ENCODE data around the gene HRC.

The HRC gene

DNA sequence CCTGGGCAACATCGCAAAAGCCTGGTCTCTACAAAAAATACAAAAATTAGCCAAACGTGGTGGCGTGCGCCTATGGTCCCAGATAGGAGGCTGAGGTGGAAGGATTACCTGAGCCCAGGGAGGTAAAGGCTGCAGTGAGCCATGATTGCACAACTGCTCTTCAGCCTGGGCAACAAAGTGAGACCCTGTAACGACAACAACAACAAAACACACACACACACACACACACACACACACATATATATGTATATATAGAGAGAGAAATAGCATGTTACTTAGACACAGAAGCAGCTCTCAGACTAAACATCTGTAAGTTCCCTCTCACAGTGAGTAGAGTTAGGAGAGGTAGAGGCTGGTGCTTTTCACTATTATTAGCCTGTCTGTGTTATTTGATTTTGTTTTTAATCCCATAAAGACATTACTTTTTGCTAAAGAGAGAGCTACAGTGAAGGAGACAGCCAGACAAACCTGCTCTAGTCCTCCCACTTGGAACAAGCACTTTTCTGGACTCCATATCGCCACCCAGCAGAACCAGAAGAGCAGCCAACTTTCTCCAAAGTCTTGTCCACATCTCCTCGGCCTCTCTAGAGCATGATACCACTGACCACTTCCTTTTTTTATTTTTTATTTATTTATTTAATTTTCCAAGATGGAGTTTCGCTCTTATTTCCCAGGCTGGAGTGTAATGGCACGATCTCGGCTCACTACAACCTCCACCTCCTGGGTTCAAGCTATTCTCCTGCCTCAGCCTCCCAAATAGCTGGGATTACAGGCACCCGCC is 43.8 kb downstream of the HRC start:
- FAIRE-seq, result no peak

DNA sequence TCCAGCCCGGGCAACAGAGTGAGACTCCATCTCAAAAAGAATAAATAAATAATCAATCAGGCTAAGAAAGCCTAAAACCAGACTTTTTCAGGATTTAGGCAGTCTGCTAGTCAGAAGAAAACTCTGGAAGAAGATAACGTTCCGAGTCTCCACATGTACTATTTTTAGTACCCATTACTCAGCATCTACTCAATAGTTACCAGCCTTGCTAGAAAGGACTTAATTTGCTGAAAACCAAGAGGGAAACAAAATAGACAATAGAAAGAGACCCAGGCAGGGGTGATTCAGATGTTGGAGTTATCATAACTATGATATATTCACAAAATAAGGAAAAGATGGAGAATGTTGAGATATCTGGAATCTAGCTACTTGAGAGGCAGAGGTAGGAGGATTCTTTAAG is 44.6 kb downstream of the HRC start:
- no peak for FAIRE-seq

DNA sequence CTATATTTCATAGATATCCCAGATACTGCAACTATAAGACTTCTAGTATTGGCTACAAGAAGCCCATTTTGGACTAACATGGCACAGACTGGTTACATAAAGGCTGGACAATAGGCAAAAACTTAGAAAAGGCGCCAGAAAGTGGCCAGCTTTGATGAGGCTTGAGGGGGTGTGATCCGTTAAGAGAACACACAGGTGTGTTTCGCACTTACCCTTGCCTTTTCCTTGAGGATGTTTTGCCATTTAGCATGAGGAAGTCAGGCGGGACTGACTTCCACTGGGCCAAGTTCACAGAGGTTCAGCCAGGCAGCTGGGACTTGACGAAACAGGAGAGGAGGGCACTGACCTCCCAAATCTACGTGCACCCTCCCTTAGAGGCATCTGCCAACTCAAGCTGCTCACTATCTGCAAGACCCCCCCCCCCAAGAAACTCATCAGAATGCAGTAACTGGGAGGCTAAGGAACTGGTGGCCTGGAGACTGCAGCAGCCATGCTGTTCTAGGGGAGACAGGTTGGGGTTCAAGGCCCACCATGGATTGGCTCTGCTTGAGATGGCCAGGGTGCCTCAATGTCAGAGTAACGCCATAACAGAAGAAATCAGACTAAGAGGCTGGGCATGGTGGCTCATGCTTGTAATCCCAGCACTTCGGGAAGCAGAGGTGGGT is 45.5 kb downstream of the HRC start:
- no peak for FAIRE-seq

DNA sequence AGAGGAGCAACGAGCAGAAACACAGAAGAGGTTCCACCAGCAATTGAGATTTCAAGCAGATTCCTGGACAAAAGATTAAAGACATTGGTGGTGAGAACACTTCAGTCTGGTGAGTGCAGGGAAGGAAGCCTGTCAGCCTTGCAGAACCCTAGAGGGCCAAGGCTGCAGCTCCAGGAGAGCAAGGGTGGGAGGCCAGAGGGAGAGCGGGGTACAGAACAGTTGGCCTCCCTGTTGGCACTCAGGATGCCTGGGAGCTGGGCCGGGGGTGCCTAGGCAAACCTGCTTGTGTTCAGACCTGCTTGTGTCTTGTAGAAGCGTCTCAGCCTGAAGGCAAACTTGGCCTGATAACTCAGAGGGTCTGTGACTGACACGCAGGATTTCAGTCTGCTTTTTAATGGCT is 46.1 kb downstream of the HRC start:
- no peak for FAIRE-seq

- no peak for FAIRE-seq
Observed at GRCh38 chr19:49107625-49108459, 47.4 kb downstream of the HRC start.

DNA sequence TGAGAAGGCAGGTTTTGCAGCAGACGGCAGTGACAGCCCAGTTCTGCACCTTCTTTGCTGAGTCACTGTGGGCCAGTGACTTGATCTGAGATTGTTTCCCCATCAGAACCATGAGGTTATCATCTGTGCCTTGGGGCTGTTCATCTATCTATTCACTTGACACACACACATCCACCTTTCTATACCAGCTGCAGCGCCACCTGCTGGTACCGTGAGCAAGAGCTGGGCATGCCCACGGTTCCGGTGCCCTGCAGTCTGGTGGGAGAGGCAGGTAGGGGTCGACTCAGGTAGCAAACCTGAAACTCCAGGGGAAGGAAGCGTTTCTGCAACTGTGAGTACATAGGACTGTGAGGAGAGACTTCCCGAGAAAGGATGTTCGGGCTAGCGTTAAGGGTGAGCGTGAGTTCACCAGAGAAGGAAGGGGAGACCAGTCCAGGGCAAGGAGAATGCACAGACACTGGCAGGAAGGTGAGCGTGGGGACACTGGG is 48.5 kb downstream of the HRC start:
- no peak for FAIRE-seq

DNA sequence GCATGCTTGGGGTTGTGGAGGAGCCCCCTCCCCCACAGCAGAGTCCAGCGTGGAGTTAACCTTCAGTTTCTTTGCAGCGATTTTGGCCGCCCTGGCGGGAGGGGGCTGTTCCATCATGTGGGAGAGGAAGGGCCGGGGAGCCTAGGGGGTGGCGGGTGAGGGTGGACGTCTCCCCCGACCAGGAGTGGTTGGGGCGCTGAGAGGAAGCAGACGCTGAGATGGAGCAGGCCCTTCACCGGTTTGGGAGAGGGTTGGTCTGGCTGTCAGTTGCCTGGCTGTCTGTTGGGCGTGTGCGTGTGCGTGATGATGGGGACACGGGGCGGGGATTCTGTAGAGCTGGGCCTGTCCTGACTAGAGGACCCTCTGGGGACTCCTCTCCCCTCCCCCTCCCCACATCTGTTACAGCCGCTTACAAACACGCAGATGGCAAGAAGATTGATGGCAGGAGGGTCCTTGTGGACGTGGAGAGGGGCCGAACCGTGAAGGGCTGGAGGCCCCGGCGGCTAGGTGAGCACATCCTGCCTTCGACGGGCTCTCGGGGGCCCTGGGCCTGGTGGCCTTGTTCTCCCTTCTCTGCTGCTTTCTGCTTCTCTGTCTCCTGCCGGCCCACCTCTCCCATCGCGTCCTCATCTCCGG is 50.8 kb downstream of the HRC start:
- FAIRE-seq, result no peak

DNA sequence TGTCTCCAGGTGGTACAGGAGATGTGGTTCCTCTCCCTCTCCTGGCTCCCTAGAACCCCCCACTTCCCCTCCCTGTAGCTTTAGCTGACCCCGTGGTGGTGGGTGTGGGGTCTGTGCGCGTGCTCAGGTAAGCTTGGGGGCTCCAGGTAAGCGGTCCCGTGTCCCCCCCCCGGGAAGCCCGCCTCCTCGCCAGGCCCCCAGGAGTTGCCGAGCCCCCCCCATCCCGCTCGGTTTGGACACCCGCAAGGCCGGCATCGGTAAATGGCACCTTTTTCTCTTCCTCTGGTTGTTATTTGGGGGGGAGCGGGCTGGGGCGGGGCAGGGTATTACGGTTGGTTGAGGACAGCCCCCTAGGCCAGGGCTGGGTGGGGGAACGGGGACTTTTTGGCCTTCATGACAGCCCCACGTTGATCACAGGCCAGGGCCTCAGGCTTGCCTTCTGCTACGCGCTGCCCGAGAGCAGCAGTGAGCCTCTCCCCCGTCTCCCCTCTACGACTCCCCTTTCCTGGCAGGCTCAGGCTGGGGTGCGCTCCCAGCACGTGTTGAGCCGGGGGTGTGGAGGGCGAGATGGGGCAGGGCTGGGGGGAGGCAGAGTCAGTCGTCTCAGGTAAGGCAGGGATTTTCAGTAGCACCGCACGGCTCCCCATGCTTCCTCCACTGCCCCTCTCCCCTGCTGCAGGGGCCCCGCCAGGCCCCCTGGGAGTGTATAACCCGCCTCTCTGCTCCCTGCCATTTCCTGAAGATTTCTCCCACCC is 51.7 kb downstream of the HRC start:
- no peak for FAIRE-seq

- FAIRE-seq, result no peak
Observed at GRCh38 chr19:49102303-49102702, 52.9 kb downstream of the HRC start.

Measured in A204.1 (cell line).